Measurements from ENCODE around the gene AP3B1. TPM values are rescaled to one million over a fixed set of nuclear protein-coding genes. Genes with fewer than 3 reads are reported as not detected.

AP3B1 gene
- total RNA-seq, 1 donor from 2014 or later, result 105 TPM

DNA sequence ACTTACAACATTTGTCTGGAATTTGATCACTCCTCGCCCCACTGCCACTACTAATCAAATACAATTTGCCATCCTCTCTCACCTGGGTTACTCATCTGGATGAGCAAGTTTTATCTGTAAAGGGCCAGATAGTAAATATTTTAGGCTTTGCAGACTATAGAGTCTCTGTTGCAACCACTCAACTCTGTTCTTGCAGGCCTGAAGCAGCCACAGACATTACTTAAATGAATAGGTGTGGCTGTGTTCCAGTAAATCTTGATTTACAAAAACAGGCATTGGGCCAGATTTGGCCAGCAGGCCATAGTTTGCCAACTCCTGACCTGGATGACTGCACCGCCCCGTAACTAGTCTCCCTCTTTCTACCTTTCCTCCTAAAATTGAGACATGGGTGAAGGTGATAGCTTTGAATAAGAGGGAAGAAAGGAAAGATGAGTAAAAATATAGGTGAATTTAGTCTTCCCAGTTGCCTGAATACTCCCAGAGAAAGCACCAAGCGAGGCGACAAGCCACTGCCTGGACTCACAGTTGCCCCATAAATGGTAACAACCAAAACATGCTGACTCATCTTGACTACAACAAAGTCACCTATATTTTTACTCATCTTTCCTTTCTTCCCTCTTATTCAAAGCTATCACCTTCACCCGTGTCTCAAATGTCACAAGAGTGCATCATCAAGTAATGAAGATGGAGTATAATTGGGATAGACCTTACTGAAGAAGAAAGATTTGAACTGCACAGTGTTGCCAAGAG lies 33.4 kb upstream of the AP3B1 start:
- H3K4me2 ChIP-seq, result peak overlapping the region; percentile 46
- no peaks in the 10 kb centered on the region for H3K27me3 ChIP-seq
- H4K20me1 ChIP-seq (ENCODE audit: low read depth), result no peaks in the 10 kb centered on the region
- H3K4me1 ChIP-seq, result peaks cover 24% of the 10 kb centered on the region
- peaks cover 2% of the 10 kb centered on the region for H3K9me3 Mint-ChIP-seq
- H3K27ac Mint-ChIP-seq, result no peak overlapping the region
- no peak overlapping the region for H3K27ac ChIP-seq
- TF ChIP-seq, protein P1, sequence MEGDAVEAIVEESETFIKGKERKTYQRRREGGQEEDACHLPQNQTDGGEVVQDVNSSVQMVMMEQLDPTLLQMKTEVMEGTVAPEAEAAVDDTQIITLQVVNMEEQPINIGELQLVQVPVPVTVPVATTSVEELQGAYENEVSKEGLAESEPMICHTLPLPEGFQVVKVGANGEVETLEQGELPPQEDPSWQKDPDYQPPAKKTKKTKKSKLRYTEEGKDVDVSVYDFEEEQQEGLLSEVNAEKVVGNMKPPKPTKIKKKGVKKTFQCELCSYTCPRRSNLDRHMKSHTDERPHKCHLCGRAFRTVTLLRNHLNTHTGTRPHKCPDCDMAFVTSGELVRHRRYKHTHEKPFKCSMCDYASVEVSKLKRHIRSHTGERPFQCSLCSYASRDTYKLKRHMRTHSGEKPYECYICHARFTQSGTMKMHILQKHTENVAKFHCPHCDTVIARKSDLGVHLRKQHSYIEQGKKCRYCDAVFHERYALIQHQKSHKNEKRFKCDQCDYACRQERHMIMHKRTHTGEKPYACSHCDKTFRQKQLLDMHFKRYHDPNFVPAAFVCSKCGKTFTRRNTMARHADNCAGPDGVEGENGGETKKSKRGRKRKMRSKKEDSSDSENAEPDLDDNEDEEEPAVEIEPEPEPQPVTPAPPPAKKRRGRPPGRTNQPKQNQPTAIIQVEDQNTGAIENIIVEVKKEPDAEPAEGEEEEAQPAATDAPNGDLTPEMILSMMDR (IDR thresholded peaks at IDR 0.05), result no peak
- TF ChIP-seq EZH2phosphoT487 (IDR thresholded peaks at IDR 0.05) (no peak), EZH2 (IDR thresholded peaks at IDR 0.05) (no peak)
- H3K9me3 ChIP-seq (ENCODE audit: low read depth), result no peaks in the 10 kb centered on the region
- H3F3A ChIP-seq (ENCODE audit: low read depth), result peaks cover 38% of the 10 kb centered on the region
- no peak overlapping the region for H3K9ac ChIP-seq
- no peak for DNase-seq (ENCODE audit: low spot score)
- no peaks in the 10 kb centered on the region for H3K36me3 ChIP-seq
- no peak overlapping the region for H3K4me3 Mint-ChIP-seq
- peak overlapping the region; percentile 48 for H2AFZ ChIP-seq (replicated peaks)
- H3K36me3 Mint-ChIP-seq, result no peaks in the 10 kb centered on the region
- no peaks in the 10 kb centered on the region for H3K27me3 Mint-ChIP-seq (ENCODE audit: insufficient read depth, low read depth)
- no peaks in the 10 kb centered on the region for H3K79me2 ChIP-seq (ENCODE audit: low read depth)
- H3K4me3 ChIP-seq, result no peak overlapping the region
- peaks cover 12% of the 10 kb centered on the region for H3K4me1 Mint-ChIP-seq

DNA sequence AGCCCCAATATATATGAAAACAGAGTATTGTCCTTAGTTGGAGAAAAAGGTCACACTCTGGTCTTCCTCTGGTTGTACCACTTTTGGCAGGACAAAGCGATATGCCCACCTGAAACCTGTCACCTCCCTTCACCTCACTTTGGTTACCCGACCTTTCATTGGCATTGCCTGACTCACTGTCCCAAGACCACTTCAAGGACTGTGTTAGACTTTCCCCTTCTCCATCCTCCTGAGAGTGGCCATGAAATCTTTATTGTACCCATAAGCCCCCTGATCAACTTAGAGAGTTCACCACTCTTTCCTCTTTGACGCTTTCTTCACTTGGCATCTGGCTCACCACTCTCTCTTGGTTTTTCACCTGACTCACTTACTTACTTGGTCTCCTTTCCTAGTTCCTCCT lies 32.4 kb upstream of the AP3B1 start:
- Histone ChIP-seq H3K4me2 (no peak overlapping the region), H4K20me1 (ENCODE audit: low read depth) (no peaks in the 10 kb centered on the region), H3K9me3 (ENCODE audit: low read depth) (no peaks in the 10 kb centered on the region), H3K36me3 (no peaks in the 10 kb centered on the region), H3K27ac (no peak overlapping the region), H3K27me3 (no peaks in the 10 kb centered on the region), H3K4me1 (peaks cover 21% of the 10 kb centered on the region), H2AFZ (replicated peaks) (no peak overlapping the region), H3K79me2 (ENCODE audit: low read depth) (no peaks in the 10 kb centered on the region), H3F3A (ENCODE audit: low read depth) (peaks cover 36% of the 10 kb centered on the region), H3K4me3 (no peak overlapping the region), H3K9ac (no peak overlapping the region)
- Mint-ChIP-seq H3K4me3 (no peak overlapping the region), H3K27me3 (ENCODE audit: insufficient read depth, low read depth) (no peaks in the 10 kb centered on the region), H3K27ac (no peak overlapping the region), H3K36me3 (no peaks in the 10 kb centered on the region), H3K4me1 (peaks cover 14% of the 10 kb centered on the region), H3K9me3 (peaks cover 2% of the 10 kb centered on the region)
- no peak for DNase-seq (ENCODE audit: low spot score)
- TF ChIP-seq EZH2 (IDR thresholded peaks at IDR 0.05) (no peak), EZH2phosphoT487 (IDR thresholded peaks at IDR 0.05) (no peak)
- TF ChIP-seq, protein P1 (IDR thresholded peaks at IDR 0.05), result no peak

DNA sequence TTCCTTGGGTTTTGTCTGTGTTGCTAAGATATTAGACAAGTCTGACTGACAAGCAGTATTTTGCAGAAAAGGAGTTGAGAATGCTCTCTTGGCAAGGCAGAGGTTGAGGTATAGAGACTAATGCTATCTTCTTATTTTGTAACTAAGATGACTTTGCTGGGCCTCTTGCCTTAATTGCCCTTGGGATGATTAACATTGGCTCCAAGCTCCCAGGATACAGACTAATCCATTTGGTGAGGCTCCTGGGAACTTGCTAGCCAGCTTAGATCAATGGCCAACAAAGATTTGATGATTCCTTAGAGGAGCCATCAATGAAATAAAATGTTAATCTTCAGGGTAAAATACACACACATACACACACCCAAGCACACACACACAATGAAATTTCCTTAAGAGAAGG lies 28.7 kb upstream of the AP3B1 start:
- Histone ChIP-seq H3K79me2 (ENCODE audit: low read depth) (no peaks in the 10 kb centered on the region), H3F3A (ENCODE audit: low read depth) (peaks cover 8% of the 10 kb centered on the region), H3K27ac (no peak overlapping the region), H4K20me1 (ENCODE audit: low read depth) (no peaks in the 10 kb centered on the region), H3K9ac (no peak overlapping the region), H3K27me3 (no peaks in the 10 kb centered on the region), H3K4me1 (peaks cover 10% of the 10 kb centered on the region), H3K36me3 (no peaks in the 10 kb centered on the region), H3K4me3 (no peak overlapping the region), H3K4me2 (no peak overlapping the region), H3K9me3 (ENCODE audit: low read depth) (no peaks in the 10 kb centered on the region), H2AFZ (replicated peaks) (no peak overlapping the region)
- TF ChIP-seq, protein P1 (IDR thresholded peaks at IDR 0.05), result no peak
- TF ChIP-seq EZH2 (IDR thresholded peaks at IDR 0.05) (no peak), EZH2phosphoT487 (IDR thresholded peaks at IDR 0.05) (no peak)
- Mint-ChIP-seq H3K36me3 (no peaks in the 10 kb centered on the region), H3K4me1 (peaks cover 6% of the 10 kb centered on the region), H3K9me3 (no peaks in the 10 kb centered on the region), H3K27ac (no peak overlapping the region), H3K27me3 (ENCODE audit: insufficient read depth, low read depth) (no peaks in the 10 kb centered on the region), H3K4me3 (no peak overlapping the region)
- no peak for DNase-seq (ENCODE audit: low spot score)
